Measurements from ENCODE around the gene ALDH1A2.
A peak's percentile ranks its signal among the peaks of the same experiment; 100 is the strongest.

Gene ALDH1A2

DNA sequence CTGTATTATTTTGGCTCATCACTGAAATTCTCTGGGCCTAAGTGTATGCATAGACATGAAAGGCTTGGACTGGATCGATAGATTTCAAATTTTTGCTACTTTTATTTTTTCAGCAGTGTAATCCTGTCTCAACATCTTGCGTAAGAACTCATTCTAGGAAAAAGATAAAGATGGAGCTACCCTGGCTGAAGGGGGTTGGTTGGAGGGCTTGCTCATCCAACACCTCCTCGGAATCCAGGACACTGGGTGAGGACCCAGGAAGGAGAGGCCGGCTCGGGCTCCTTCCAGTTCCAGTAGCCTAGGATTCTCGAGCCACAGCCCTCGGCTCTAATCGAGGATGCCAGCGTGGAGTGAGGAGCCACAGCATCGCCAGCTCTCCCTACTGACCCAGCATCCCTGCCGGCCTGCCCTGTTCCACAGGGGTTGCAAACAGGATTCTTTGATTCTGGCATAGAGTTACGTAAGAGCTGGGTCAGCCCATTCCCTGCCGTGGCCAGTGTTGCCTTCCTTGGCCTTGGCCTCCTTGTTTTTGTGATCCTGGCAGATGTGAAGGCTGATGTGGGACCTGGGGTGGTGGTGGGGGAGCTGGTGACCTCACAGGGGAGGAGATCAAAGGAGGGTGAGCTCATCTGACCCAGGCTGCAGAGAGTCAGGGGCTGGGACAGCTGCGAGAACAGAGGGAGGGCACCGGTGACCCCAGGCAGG is 149.5 kb downstream of the ALDH1A2 start:
- Histone ChIP-seq H3K36me3 (ENCODE audit: control insufficient read depth in 2 of 2, insufficient read depth in 1 of 2, low read length in 2 of 2) (no peaks in the 10 kb centered on the region), H3K4me3 (ENCODE audit: low read depth, low read length) (no peak overlapping the region), H3K9me3 (ENCODE audit: control insufficient read depth, insufficient read depth, low read depth, low read length) (no peaks in the 10 kb centered on the region), H3K27ac (ENCODE audit: extremely low read depth, low read depth, low read length) (no peak overlapping the region), H3K4me1 (ENCODE audit: control insufficient read depth, insufficient read depth, low read length) (0 out of 2 replicates have a peak, but pooled peaks cover 2% of the 10 kb centered on the region)
- CTCF ChIA-PET: no interaction called here
- POLR2A ChIA-PET: no interaction called here
- TF ChIP-seq, protein P1, sequence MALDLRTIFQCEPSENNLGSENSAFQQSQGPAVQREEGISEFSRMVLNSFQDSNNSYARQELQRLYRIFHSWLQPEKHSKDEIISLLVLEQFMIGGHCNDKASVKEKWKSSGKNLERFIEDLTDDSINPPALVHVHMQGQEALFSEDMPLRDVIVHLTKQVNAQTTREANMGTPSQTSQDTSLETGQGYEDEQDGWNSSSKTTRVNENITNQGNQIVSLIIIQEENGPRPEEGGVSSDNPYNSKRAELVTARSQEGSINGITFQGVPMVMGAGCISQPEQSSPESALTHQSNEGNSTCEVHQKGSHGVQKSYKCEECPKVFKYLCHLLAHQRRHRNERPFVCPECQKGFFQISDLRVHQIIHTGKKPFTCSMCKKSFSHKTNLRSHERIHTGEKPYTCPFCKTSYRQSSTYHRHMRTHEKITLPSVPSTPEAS (tag by site-specific recombination; IDR thresholded peaks at IDR 0.05): no peak
- TF ChIP-seq HOXA7 (CRISPR knock-in tag; IDR thresholded peaks at IDR 0.05; ENCODE audit: borderline replicate concordance) (no peak), OVOL3 (tag by site-specific recombination; IDR thresholded peaks at IDR 0.05) (no peak), ZNF132 (tag by site-specific recombination; IDR thresholded peaks at IDR 0.05; ENCODE audit: borderline replicate concordance) (no peak), ZBTB7A (tag by site-specific recombination; IDR thresholded peaks at IDR 0.05; ENCODE audit: low read depth) (no peak)

- Histone ChIP-seq H3K4me1 (ENCODE audit: control insufficient read depth, insufficient read depth, low read length) (0 out of 2 replicates have a peak, but pooled peaks cover 2% of the 10 kb centered on the region), H3K9me3 (ENCODE audit: control insufficient read depth, insufficient read depth, low read depth, low read length) (no peaks in the 10 kb centered on the region), H3K4me3 (ENCODE audit: low read depth, low read length) (no peak overlapping the region), H3K36me3 (ENCODE audit: control insufficient read depth in 2 of 2, insufficient read depth in 1 of 2, low read length in 2 of 2) (no peaks in the 10 kb centered on the region), H3K27ac (ENCODE audit: extremely low read depth, low read depth, low read length) (peak overlapping the region; percentile 43; the same call in 1 of the 2 replicates)
- ChIA-PET CTCF (interaction anchor here (0.7 kb wide), 1 partner anchor 156 kb away, joined by 3 read pairs; no protein-coding TSS in a partner anchor), POLR2A (no interaction called here)
- TF ChIP-seq, protein P2, sequence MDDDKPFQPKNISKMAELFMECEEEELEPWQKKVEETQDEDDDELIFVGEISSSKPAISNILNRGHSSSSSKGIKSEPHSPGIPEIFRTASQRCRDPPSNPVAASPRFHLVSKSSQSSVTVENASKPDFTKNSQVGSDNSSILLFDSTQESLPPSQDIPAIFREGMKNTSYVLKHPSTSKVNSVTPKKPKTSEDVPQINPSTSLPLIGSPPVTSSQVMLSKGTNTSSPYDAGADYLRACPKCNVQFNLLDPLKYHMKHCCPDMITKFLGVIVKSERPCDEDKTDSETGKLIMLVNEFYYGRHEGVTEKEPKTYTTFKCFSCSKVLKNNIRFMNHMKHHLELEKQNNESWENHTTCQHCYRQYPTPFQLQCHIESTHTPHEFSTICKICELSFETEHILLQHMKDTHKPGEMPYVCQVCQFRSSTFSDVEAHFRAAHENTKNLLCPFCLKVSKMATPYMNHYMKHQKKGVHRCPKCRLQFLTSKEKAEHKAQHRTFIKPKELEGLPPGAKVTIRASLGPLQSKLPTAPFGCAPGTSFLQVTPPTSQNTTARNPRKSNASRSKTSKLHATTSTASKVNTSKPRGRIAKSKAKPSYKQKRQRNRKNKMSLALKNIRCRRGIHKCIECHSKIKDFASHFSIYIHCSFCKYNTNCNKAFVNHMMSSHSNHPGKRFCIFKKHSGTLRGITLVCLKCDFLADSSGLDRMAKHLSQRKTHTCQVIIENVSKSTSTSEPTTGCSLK (tag by site-specific recombination; IDR thresholded peaks at IDR 0.05): no peak
- TF ChIP-seq FEZF1 (tag by site-specific recombination; IDR thresholded peaks at IDR 0.05): peak; percentile 89
- no peak for TF ChIP-seq ZNF37A (tag by site-specific recombination; IDR thresholded peaks at IDR 0.05)
- no peak for TF ChIP-seq KLF7 (tag by site-specific recombination; IDR thresholded peaks at IDR 0.05; ENCODE audit: borderline replicate concordance)
- no peak for TF ChIP-seq ZNF19 (tag by site-specific recombination; IDR thresholded peaks at IDR 0.05; ENCODE audit: low read depth)
- TF ChIP-seq, protein P3, sequence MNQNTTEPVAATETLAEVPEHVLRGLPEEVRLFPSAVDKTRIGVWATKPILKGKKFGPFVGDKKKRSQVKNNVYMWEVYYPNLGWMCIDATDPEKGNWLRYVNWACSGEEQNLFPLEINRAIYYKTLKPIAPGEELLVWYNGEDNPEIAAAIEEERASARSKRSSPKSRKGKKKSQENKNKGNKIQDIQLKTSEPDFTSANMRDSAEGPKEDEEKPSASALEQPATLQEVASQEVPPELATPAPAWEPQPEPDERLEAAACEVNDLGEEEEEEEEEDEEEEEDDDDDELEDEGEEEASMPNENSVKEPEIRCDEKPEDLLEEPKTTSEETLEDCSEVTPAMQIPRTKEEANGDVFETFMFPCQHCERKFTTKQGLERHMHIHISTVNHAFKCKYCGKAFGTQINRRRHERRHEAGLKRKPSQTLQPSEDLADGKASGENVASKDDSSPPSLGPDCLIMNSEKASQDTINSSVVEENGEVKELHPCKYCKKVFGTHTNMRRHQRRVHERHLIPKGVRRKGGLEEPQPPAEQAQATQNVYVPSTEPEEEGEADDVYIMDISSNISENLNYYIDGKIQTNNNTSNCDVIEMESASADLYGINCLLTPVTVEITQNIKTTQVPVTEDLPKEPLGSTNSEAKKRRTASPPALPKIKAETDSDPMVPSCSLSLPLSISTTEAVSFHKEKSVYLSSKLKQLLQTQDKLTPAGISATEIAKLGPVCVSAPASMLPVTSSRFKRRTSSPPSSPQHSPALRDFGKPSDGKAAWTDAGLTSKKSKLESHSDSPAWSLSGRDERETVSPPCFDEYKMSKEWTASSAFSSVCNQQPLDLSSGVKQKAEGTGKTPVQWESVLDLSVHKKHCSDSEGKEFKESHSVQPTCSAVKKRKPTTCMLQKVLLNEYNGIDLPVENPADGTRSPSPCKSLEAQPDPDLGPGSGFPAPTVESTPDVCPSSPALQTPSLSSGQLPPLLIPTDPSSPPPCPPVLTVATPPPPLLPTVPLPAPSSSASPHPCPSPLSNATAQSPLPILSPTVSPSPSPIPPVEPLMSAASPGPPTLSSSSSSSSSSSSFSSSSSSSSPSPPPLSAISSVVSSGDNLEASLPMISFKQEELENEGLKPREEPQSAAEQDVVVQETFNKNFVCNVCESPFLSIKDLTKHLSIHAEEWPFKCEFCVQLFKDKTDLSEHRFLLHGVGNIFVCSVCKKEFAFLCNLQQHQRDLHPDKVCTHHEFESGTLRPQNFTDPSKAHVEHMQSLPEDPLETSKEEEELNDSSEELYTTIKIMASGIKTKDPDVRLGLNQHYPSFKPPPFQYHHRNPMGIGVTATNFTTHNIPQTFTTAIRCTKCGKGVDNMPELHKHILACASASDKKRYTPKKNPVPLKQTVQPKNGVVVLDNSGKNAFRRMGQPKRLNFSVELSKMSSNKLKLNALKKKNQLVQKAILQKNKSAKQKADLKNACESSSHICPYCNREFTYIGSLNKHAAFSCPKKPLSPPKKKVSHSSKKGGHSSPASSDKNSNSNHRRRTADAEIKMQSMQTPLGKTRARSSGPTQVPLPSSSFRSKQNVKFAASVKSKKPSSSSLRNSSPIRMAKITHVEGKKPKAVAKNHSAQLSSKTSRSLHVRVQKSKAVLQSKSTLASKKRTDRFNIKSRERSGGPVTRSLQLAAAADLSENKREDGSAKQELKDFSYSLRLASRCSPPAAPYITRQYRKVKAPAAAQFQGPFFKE (tag by site-specific recombination; IDR thresholded peaks at IDR 0.05; ENCODE audit: borderline replicate concordance): no peak
- TF ChIP-seq, protein P4, sequence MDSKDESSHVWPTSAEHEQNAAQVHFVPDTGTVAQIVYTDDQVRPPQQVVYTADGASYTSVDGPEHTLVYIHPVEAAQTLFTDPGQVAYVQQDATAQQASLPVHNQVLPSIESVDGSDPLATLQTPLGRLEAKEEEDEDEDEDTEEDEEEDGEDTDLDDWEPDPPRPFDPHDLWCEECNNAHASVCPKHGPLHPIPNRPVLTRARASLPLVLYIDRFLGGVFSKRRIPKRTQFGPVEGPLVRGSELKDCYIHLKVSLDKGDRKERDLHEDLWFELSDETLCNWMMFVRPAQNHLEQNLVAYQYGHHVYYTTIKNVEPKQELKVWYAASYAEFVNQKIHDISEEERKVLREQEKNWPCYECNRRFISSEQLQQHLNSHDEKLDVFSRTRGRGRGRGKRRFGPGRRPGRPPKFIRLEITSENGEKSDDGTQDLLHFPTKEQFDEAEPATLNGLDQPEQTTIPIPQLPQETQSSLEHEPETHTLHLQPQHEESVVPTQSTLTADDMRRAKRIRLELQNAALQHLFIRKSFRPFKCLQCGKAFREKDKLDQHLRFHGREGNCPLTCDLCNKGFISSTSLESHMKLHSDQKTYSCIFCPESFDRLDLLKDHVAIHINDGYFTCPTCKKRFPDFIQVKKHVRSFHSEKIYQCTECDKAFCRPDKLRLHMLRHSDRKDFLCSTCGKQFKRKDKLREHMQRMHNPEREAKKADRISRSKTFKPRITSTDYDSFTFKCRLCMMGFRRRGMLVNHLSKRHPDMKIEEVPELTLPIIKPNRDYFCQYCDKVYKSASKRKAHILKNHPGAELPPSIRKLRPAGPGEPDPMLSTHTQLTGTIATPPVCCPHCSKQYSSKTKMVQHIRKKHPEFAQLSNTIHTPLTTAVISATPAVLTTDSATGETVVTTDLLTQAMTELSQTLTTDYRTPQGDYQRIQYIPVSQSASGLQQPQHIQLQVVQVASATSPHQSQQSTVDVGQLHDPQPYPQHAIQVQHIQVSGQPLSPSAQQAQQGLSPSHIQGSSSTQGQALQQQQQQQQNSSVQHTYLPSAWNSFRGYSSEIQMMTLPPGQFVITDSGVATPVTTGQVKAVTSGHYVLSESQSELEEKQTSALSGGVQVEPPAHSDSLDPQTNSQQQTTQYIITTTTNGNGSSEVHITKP (tag by site-specific recombination; IDR thresholded peaks at IDR 0.05): no peak
- 0 out of 2 replicates have a peak, but pooled peaks have one; percentile 18 for TF ChIP-seq OVOL3 (tag by site-specific recombination; IDR thresholded peaks at IDR 0.05)
- TF ChIP-seq, protein P5, sequence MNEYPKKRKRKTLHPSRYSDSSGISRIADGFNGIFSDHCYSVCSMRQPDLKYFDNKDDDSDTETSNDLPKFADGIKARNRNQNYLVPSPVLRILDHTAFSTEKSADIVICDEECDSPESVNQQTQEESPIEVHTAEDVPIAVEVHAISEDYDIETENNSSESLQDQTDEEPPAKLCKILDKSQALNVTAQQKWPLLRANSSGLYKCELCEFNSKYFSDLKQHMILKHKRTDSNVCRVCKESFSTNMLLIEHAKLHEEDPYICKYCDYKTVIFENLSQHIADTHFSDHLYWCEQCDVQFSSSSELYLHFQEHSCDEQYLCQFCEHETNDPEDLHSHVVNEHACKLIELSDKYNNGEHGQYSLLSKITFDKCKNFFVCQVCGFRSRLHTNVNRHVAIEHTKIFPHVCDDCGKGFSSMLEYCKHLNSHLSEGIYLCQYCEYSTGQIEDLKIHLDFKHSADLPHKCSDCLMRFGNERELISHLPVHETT (tag by site-specific recombination; IDR thresholded peaks at IDR 0.05): no peak
- peak; percentile 38; the same call in 1 of the 2 replicates for TF ChIP-seq KLF8 (tag by site-specific recombination; IDR thresholded peaks at IDR 0.05)
- no peak for TF ChIP-seq ZNF423 (tag by site-specific recombination; IDR thresholded peaks at IDR 0.05)
- TF ChIP-seq ZBTB26 (tag by site-specific recombination; optimal IDR thresholded peaks at IDR 0.05): no peak
Measured at GRCh38 chr15:57914350-57915055, 151.0 kb downstream of the ALDH1A2 start.
